ENCODE results near the gene CDK12.

Gene CDK12

DNA sequence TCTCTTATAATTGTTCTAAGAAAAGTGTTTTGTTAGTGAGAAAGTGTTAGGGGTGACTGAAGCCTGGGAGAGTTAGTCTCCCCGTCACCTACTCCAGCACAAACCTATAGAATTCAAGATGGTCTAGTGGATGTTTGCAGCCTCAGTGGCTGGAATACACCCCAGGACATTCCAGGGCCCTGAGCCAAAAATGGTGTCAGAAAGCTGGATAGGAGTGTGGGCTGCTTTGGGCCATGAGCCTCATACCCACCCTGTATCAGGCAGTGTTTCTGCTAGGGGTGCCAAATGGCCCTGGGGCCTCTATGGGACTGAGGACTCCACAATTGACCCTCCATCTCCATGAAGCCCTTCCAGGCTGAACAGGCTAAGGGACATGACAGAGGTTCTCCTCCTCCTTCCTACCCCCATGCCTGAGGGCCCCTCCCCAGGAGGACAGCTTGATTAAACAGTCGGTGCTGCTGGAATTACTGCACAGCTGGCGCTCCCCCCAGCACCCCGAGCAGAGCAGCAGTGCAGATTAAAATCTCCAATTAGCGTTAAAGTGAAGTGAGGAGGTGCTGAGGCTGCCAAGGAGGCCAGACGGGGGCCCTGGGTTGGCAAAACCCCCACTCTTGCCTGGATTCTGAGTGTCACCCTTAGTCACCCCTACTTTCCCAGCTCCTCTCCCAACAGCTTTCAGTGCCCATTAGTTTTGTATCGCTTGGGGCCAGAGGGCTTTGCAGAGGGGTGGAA, 87.4 kb downstream of the CDK12 start:
- no peak for DNase-seq (ENCODE audit: low spot score)
- no peak for FAIRE-seq

DNA sequence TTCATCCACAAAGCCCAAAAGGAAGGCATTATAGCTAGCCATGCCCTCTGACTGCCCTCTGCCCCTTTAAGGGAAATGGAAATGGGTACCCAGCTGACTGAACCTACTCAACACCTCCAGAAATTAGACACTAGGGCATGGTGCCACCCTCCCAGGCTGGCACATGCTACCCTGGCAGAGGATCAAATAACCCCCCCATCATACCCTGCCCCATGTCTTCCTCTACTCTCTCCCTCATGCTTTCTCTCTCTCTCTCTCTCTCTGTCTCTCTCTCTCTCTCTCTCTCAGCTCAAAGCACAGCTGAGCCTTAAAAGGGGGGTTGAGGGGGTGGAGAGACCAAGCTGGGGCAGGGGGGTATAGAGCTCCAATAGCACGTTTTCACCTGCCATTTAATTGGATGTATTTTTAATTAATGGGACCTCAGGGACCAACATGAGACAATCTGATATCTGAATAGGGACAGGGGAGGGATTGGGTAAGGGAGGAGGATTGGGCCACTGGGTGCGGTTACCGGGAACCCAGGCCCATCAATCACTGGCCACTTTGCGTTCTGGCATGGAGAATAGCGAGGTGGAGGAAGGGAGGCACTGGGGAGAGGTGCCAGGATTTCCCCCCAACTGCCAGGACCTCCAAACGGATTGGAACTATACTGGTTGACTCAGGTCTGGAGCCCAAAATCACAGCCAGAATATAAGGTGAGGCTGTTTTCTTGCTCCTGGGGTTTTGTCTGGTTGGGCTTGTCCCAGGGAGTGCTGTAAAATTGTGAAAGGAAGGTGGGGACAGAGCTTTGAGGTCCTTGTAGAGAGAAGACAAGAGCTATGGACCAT, 88.7 kb downstream of the CDK12 start:
- DNase-seq (ENCODE audit: low spot score) (no peak), FAIRE-seq (no peak)

DNA sequence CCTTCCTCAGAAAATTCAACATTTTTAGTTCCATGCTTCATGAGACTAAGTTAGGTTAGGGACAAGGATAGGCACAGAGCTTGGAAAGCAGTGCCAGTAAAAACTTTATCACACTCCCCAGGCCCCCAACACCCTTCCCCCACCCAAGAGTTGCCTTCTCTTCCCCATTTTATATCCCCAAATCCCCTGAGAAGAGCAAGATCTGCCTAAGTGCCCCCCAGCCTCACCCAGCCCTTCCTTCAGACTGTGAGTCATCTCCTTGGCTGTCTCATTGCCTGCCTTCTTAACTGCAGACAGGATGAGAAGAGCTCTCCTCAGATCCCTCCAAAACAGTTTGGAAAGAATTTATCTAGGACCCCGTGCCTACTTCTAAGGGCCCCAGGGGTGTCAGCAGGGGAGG, 90.6 kb downstream of the CDK12 start:
- FAIRE-seq (no peak), DNase-seq (ENCODE audit: low spot score) (no peak)

- FAIRE-seq (no peak), DNase-seq (ENCODE audit: low spot score) (no peak)
Measured at GRCh38 chr17:39553341-39553945, 92.2 kb downstream of the CDK12 start.

DNA sequence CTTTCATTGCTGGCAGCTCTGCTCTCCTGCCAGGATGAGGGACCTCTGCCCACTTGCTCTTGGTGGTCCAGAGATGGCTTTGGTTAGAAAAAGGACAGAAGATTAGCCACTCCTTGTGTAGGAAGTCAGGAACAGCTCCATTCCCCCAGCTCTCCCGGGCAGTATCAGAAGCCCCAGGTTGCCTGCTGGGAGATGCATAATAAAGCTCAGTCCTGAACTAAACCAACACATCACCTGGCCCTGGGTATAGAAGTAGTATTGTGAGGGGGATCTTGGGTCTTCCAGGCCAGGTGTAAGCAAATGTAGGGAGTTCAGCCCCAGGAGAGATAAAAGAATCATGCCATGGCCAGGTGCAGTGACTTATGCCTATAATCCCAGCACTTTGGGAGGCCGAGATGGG, 94.1 kb downstream of the CDK12 start:
- FAIRE-seq (no peak), DNase-seq (ENCODE audit: low spot score) (no peak)

DNA sequence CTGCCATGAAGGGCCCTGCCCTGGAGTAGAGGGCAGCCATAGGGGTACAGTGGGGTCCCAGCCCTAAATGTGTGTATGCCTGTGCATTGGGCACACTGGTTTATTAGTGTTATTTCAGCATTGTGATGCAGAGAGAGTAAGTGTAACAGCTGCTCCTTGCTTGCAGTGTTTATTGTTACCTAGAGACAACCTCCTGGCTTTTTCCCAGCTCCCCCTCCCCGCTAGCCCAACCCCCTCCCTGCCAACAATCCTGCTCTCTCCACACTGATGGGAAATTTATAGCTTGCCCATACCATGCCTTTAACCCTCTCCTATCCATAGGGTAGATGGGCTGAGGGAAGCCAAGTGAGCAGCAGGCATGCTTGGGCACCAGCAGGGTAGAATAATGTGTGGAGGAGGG, 95.1 kb downstream of the CDK12 start:
- FAIRE-seq (no peak), DNase-seq (ENCODE audit: low spot score) (no peak)

DNA sequence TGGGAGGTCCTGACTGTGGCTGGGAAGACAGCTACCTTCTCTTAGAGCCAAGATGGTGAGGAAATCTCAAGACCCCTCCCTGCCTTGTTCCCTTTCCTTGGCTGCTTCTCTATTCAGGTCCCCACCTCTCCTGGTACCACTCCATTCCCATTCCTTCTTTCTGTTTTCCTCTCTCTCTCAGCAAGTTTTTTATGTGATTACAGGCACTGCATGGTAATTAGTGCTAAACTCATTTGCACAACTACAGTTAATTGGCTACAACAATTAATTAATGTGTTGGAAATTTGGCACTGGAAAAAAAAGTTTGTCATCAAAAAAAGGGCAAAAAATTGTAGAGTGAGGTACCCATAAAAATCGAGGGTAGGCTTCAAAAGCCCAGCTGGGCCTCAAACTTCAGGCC, 101.1 kb downstream of the CDK12 start:
- DNase-seq (ENCODE audit: low spot score): no peak
- FAIRE-seq: no peak

DNA sequence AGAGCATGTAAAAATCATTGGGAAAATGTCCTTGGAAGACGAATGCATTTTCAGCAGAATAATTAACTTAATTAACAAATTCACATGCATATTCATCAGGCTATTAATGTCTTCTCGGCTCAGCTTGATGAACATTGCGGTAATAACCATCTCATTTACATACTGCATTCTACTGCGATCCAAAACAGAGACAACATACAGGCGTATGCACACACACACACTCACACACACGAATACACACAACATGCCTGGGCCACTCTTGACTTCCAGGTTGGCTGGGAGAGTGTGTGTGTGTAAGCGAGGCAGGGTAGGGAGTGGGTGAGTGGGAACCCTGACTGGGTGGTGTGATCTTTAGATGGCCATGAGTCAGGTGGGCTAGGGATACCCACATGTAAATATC, 101.7 kb downstream of the CDK12 start:
- DNase-seq (ENCODE audit: low spot score): no peak
- FAIRE-seq: no peak

DNA sequence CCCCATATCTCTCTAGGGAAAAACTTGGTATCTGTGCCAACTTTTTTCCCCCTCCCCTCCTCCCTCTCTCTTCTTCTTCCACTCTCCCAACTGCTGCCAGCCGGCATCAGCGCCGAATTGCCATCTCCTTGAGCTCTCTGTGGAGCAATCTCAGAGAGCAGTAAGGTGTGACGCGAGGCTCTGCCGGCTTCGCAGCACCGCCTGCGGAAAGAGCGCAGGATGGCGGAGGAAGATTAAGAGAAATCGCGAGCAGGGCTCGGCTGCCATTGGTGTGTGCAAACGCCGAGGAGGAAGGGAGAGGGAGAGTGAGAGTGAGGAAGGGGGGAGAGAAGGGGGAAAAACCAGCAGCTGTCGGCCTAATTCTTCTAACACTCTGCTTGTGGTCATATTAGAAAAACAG, 102.2 kb downstream of the CDK12 start:
- FAIRE-seq (no peak), DNase-seq (ENCODE audit: low spot score) (no peak)

DNA sequence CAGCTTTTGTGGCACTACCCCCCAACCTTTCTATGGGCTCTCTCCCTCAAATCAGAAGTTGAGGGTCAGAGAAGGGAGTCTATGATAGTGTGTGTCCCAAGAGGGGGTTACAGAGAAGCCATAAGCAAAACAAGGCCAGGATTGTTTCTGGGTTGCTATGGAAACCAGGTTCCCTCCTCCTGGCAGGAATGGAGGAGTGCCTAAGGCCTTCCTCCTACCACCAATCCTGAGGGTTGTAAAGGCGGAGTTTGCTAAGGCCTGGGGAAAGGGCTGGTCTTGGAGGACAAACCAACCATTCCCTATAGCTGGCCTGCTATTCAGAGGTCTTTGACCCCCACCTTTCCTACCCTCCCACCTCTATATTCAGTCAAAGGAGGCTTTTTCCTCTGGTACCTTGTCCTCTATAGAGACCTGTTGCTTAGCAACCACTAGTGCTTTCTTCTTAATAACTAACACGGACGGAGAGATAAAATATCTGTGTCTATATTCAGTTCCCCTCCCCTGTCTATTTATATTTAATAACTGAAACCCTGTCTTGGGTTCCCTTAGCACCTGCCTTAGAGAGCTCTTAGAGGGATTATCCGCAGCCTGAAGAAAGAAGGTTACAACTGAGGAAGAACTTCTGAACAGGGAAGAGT, 103.0 kb downstream of the CDK12 start:
- no peak for FAIRE-seq
- no peak for DNase-seq (ENCODE audit: low spot score)

- DNase-seq (ENCODE audit: low spot score) (no peak), FAIRE-seq (no peak)
Measured at GRCh38 chr17:39566094-39566850, 105.0 kb downstream of the CDK12 start.

- DNase-seq (ENCODE audit: low spot score): no peak
- FAIRE-seq: no peak
Measured at GRCh38 chr17:39568702-39569101, 107.4 kb downstream of the CDK12 start.

DNA sequence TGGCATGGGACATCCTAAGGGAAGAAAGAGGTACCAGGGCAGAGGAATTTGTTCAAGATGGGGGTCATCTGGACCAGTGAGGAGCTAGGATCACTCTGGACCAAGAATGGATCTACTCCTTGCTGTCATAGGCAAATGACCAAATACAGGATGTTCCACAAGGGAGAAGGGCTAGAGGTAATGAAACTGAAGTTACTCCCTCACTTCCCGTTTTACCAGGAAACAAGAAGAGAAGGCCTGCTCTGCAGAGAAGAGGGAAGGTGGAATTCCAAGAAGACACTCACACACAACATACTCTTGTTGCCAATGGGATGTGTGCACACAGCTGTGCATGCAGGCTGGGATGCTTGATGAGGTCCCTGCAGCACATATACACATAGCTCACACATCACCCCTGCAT, 107.8 kb downstream of the CDK12 start:
- DNase-seq (ENCODE audit: low spot score): no peak
- no peak for FAIRE-seq

DNA sequence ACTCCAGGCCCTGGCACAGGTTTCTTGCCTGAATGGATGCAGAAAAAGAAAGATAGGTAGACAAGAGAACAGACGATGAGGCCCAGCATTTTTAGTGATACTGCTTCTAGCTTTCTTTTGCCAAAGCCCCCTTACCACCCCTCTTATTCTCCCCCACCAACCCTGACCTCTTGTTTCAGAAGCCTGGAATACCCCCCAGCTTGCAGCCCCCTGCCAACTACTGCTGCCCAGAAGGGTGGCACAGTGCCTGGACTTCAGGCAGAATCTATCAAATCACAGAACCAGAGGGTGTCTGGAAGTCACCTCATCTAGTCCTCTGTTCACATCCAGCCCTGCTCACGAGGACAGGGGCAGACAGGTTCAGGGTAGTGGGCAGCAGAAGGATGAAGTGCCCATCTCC, 110.8 kb downstream of the CDK12 start:
- DNase-seq (ENCODE audit: low spot score) (no peak), FAIRE-seq (no peak)

DNA sequence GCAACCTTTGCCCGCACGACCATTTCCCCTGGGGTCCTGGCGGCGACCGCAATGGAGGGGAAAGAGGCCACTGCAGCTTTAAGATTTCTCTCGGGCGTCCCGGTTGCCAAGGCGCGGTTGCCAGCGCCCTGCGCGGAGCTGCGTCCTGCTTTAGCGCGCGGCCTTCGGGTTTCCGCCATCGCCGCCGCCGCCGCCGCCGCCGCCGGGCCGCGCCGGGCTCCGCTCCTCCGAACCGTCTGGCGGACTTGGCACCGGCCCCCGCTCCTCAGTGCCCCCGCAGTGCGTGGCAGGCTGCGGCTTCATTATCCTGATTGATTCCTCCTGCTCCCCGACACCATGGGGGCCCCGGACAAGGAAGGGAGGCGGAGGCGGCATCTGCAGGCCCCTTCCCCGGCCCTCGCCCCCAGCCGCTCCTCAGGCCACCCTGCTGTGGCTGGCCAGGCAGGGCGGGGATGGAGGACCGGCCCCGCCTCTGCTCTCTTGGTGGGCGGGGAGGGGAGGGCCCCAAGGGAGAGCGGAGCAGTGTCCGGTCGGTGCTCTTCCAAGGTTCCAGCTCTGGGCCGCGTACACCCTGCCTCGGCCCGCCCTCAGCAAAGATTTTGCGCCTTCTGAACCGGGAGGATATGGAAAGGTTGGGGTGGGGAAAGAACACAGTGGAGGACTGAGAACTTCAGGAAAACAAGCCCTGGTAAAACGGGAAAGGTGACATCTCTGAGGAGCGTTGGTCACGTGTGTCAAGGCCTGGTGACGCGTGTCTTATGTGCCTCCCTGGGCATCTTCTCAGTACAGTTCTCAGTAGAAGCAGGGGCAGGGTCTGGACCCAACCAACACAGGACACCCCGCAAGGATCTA, 112.4 kb downstream of the CDK12 start:
- FAIRE-seq: no peak
- DNase-seq (ENCODE audit: low spot score): peak; percentile 8

GRCh38 chr17:39576187-39576586, 114.9 kb downstream of the CDK12 start:
- DNase-seq (ENCODE audit: low spot score) (no peak), FAIRE-seq (no peak)

DNA sequence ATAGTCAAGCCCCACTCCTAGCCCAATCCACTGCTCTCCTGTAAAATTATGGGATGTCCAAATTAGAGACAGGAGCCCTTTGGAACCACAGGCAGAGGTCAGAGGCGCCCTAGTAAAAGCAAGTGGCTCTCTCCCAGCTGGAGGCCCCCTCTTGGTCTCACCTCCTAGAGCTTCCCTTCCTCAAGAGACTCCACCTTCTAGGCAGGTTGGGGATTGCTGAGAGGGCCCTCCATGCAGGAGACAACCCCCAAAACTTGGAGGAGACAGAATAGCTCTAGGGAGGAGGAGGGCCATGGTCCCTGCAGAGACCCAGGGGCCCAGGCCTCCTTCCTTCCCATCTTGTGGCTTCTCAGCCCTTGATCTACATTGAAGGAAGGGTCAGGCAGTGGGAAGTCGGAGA, 117.0 kb downstream of the CDK12 start:
- DNase-seq (ENCODE audit: low spot score): no peak
- no peak for FAIRE-seq

- DNase-seq (ENCODE audit: low spot score) (no peak), FAIRE-seq (no peak)
Measured at GRCh38 chr17:39579318-39580081, 118.2 kb downstream of the CDK12 start.

DNA sequence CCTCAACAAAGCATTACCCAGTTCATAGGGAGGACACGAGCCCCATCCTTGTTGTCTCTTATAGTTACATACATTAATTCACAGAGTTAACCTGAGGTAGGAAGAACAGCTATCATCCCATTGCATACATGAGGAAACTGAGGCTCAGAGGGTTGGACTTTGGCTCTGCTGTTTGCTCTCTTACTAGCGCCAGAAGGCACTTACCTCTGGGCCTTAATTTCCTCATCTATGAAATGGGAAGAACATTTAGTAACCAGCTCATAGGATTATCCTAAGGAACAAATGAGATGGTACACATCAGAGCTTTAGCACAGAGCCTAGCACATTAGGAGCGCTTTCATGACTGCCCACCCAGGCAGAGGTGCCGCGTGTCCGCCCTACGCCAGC, 118.8 kb downstream of the CDK12 start:
- DNase-seq (ENCODE audit: low spot score): no peak
- no peak for FAIRE-seq

Measured in RCC 7860 (cell line).